ENCODE measurements around the gene CREBBP.

GRCh38 chr16:3804426-3805016 lies 76.0 kb downstream of the CREBBP start:
- TF ChIP-seq POLR2A (IDR thresholded peaks at IDR 0.05) (no peak), CTCF (IDR thresholded peaks at IDR 0.05) (no peak), POLR2AphosphoS5 (IDR thresholded peaks at IDR 0.05) (no peak)
